HG02884 (cell line): ENCODE data around the gene KASH5.
"Not testable (repeated sequence)": the region's sequence is repeated elsewhere in the genome, so short reads cannot be mapped to it uniquely, and the experiment has no call there.

Experiments
- ATAC-seq: cut with Tn5 transposase; IDR thresholded peaks from one replicate; pipeline ENCODE4 v1.9.1; 2021; ENCODE audit warnings: mild to moderate bottlenecking, moderate library complexity; ENCODE audit not compliant: unreplicated experiment

Gene KASH5

GRCh38 chr19:49434907-49435583, 47.0 kb downstream of the KASH5 start:
- no peak for ATAC-seq

DNA sequence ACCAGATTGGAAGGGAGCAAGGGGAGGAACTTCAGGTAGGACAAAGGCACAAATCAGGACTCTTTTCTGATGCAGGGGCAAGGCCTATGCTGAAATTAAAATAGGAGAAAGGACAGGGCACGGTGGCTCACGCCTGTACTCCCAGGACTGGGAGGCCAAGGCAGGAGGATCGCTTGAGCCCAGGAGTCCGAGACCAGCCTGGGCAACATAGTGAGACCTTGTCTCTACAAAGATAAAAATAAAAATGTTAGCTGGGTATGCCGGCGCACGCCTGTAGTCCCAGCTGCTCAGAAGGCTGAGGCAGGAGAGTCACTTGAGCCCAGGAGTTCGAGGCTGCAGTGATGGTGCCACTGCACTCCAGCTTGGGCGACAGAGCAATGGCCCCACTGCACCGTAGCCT, 47.6 kb downstream of the KASH5 start:
- ATAC-seq = no peak

- ATAC-seq = no peak
These were observed 48.5 kb downstream of the KASH5 start for GRCh38 chr19:49436381-49437017.

GRCh38 chr19:49437231-49437630, 49.2 kb downstream of the KASH5 start:
- no peak for ATAC-seq

DNA sequence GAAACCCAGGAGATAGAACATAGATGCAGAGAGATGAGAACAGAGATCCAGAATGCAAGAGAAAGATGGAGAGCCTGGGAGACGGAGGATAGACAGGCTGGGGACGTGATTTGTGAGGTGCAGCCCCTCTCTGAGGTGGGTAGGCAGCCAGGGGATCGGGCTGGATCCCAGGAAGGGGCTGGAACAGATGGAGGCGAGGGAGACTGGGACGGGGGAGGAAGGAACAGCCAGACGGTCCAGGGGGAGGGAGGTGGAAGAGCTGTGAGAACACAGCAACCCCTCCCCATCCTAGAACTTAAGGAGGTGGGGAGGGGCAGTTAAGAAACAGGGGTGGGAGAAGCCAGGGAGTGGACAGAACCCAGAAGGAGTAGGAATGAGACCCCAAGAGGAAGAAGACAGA, 50.2 kb downstream of the KASH5 start:
- ATAC-seq = no peak

DNA sequence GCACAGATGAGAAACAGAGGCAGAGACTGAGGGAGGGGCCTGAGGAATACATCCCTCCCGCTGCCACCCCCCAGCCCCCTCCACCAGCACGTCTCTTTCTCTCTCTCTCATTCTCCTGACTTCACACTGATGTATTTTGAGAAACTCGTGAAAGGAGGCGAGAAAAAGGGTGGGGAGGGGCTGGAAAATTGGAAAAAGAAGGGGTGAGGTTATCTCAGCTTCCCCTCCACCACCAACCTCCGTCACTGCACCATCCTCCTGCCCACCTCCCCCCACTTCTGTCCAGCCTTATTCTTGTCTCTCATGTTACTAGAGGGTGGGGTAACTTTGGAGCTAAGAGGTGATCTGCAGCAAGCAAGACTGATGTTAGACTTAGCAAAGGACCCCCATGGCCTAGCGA, 51.8 kb downstream of the KASH5 start:
- ATAC-seq = no peak

DNA sequence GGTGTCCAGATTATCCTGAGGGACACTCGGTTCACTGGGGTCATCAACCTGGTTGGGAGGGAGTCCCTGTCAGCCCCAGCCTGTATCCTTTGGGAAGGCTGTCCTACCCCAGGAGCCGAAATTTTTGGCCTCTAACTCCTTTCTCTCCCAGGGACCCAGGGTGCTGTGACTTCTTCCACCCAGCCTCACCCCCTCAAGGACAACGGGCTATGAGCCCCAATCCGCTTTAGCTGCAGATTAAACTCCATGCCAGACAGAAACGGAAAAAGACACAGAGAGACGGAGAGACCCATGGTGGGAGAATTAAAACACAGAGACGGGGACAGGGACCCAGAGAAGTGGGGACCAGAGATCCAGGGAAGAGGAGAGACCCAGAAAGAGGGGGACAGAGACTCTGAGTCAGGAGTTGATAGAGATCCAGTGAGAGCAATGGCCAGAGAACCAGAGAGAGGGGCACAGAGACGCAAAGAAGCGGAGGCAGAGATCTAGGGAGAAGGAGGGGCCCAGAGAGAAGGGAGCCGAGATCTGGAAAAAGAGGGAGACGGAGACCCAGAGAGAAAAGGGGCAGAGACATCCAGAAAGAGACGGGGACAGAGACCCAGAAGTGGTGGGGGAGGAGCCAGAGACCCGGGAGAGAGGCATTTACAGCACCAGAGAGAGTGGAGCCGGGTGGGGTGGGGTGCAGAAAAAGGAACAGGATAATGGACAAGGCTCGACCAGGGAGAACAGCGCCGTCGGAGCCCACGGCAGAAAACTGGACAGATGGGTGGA, 52.6 kb downstream of the KASH5 start:
- ATAC-seq = no peak

- no peak for ATAC-seq
These were observed 53.3 kb downstream of the KASH5 start, which contains the start of gene SLC17A7 for GRCh38 chr19:49441210-49441959. TSS of gene SLC17A7 (minus strand) at chr19:49441527. CDS start at chr19:49441379, 148 bp downstream.

DNA sequence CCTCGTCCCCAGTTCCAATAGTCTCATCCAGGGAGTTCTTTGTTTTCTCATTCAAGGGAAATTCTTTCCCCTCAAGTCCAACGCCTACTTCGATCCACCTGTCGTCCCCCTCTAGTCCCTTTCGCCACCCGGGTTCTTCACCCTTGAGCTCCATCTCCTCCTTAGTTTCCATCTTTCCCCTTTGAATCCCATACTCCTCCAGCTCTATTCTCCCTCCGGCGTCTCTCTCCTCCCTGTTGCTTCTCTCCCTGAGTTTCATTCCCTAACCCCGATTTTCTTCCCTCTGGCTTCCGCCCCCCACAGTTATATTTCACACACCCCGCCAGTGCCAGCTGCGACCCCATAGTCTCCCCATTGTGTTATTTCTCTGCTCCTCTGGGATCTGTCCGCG, 53.9 kb downstream of the KASH5 start:
- no peak for ATAC-seq

- ATAC-seq = no peak
These were observed 54.3 kb downstream of the KASH5 start for GRCh38 chr19:49442354-49442753.

- peak; percentile 6 for ATAC-seq
These were observed 54.8 kb downstream of the KASH5 start for GRCh38 chr19:49442771-49443365.

- peak; percentile 71 for ATAC-seq
These were observed 55.5 kb downstream of the KASH5 start for GRCh38 chr19:49443366-49444099.

GRCh38 chr19:49444100-49444700, 56.2 kb downstream of the KASH5 start:
- not testable (repeated sequence) for ATAC-seq

DNA sequence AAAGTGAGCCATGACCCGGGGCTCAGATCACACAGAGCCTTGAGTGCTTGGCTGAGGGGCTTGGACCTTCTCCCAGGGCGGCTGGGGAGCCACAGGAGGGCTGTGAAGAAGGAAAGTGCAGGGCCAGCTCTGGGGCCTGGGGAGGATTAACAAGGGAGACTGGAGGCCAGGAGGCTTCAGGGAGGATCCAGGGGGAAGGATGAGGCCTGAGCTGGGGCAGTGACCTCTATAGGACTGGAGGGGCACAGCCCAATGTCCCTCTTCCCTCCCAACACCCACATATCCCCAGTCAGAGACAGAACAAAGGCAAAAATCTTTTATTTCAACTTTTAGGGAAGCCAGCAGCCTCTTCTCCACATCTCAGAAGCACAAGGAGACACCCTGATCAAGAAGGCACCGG, 57.9 kb downstream of the KASH5 start:
- no peak for ATAC-seq

GRCh38 chr19:49447485-49448431, 59.7 kb downstream of the KASH5 start:
- ATAC-seq = no peak

GRCh38 chr19:49448432-49448786, 60.4 kb downstream of the KASH5 start:
- ATAC-seq = no peak

DNA sequence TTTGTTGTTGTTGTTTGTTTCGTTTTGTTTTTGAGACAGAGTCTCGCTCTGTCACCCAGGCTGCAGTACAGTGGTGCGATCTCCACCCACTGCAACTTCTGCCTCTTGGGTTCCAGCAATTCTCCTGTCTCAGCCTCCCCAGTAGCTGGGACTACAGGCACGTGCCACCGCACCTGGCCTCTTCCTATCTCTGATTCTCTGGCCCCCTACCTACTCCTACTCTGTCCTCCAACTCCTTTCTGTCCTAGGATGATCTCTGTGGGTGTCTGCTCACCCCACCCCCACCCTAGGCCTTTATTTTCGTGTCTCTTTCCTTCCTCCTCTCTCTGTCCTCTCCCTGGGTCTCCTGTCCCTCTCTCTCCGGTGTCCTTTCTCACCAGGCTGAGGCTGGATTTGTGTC, 62.4 kb downstream of the KASH5 start:
- no peak for ATAC-seq

- ATAC-seq = peak; percentile 49
These were observed 63.6 kb downstream of the KASH5 start, which contains the start of gene PIH1D1 for GRCh38 chr19:49451430-49452181. TSS of gene PIH1D1 (minus strand) at chr19:49451814. CDS start at chr19:49451574, 240 bp downstream.
